ENCODE measurements around the gene MGST2. TPM values are rescaled to one million over a fixed set of nuclear protein-coding genes. Genes with fewer than 3 reads are reported as not detected.

MGST2 gene
- total RNA-seq, 1 donor from 2014 or later, result 101 TPM

DNA sequence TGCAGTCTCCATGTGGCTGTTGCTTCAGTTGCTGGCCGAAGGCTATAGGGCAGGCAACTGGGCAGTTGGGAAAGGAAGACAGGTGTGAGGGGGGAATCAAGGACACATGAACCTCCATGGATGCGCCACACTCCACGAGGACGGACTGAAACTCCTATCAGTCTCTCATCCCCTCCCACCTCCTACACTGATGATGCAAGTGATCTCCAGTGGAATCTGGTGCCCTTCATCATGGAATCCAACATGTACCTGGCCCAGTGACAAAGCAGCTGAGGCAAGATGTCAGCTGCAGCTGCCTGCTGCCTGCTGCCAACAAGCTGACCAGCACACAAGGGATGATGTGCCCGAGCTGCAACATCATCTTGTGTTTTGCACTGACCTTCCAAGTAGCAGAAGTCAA is 26.0 kb upstream of the MGST2 start:
- intact Hi-C loops (cut with DNase I), result no loop called here
- ATAC-seq (no peak), DNase-seq (ENCODE audit: missing footprints) (no peak)

DNA sequence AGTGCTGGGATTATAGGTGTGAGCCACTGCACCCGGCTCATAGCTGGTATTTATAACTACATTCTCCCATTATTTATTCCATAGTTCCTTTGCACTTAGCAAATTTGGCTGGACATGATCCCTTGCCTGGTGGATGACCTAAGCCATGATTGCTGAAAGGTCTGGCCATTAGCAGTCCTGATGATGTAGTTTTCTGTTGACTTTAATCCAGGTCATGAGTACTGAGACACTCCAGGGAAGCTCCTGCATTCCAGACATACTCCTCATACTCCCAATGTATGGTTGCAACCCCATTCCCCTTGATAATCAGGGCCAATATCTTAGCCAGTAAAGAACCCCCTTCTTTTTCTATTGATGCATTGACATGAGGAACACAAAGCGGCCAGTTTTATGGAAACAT is 24.4 kb upstream of the MGST2 start:
- ATAC-seq, result no peak
- intact Hi-C loops (cut with DNase I), result no loop called here

DNA sequence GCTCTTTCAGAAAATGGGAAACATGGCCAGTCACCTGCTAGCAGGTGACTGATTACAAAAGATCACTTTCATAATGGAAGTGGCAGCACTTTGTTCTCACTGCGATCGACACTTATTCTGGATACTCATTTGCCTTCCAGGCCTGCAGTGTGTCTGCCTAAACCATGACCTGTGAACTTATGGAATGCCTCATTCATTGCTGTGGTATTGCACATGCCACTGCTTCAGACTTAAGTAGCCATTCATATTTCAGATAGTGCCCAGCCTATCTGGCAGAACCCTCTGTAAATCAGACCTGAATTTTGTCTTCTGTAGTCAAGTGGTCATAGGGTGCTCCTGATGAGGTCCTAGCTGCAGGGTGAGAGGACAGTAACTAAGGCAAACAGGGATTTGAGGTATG is 23.3 kb upstream of the MGST2 start:
- ATAC-seq (no peak), DNase-seq (ENCODE audit: missing footprints) (no peak)
- intact Hi-C loops (cut with DNase I), result no loop called here

More for the DNA sequence above, 24.4 kb upstream of the MGST2 start:
- no peak for DNase-seq (ENCODE audit: missing footprints)

DNA sequence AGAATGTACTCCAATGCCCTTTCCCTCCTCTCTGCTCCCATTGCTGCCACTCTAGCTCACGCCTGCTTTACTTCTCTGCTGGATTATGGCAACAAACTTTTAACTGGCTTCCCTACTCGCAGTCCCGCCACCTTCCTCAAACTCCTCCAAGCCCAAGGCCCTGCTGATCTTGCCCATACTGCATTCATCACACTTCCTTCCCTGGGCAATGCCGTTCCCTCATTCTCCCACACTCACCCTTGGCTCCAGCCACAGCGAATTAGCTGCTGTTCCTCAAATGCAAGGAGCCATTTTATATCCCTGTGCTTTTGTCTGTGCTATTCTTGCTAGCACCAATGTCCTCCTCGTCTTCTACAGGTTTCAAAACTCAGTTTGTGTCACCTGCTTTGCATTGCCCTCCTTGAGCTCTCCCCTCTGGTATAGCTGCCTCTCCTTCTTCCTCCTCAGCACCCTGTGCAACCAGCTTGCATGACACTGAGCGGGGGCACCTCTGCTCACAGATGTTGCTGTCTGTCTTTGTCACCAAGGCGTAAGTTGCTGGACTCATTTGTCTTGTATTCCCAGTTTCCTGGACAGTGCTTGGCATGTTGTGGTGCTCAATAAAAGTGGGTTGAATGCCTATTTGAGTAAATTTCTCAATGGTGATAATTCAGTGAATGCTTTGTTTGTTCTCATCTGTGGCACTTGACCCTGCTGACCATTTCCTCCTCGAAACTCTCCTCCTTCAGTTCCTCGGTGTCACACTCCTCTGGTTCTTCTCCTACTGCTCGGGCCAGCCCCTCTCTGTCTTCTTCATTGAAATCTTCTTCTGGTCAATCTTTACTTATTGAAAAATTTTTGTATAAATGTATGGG is 22.4 kb upstream of the MGST2 start:
- no peak for ATAC-seq
- no peak for DNase-seq (ENCODE audit: missing footprints)
- intact Hi-C loops (cut with DNase I), result no loop called here

DNA sequence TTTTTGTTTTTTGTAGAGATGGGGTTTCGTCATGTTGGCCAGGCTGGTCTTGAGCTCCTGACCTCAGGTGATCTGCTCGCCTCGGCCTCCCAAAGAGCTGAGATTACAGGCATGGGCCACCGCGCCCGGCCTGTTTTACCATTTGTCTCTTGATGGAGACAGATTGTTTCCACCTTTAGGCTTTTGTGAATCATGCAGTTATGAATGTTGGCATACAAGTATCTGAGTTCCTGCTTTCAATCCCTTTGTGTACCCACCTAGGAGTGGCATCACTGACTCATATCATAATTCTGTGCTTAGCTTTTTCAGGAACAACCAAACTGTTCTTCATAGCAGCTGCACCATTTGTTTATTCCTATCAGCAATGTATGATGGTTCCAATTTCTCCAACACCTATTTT is 20.2 kb upstream of the MGST2 start:
- ATAC-seq (no peak), DNase-seq (ENCODE audit: missing footprints) (no peak)
- intact Hi-C loops (cut with DNase I), result no loop called here

DNA sequence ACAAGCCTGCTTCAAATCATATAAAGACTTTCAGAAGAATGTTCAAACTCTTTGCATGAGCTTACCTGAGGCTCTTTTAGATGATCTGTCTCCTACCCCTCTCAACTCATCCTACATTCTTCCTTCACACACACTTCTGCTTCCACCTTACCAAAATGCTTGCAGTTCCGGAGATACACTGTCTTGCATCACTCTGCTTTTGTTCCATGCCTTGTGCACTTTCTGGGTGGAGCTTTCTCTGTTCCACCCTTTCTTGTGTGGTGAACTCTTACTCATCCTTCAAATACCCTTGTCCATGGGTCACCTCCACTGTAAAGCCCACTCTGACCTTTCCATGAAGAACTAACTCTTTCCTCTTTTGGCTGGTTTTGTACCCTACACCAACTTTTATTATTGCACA is 18.4 kb upstream of the MGST2 start:
- ATAC-seq (no peak), DNase-seq (ENCODE audit: missing footprints) (no peak)
- intact Hi-C loops (cut with DNase I), result no loop called here

DNA sequence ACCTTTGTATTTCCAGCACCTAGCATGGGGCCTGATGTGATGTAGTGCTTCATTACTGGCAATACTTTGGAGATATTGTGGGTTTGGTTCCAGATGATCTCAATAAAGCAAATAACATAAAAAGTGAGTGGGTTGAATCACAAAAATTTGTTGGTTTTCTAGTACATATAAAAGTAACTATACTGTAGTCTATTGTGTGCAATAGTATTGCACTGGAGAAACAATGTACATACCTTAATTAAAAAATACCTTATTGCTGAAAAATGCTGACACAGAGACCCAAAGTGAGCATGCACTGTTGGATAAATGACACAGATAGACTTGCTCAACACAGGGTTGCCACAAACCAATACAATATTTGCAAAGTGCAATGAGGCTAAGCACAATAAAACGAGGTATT is 17.7 kb upstream of the MGST2 start:
- ATAC-seq, result no peak
- DNase-seq (ENCODE audit: missing footprints), result no peak
- intact Hi-C loops (cut with DNase I), result no loop called here

DNA sequence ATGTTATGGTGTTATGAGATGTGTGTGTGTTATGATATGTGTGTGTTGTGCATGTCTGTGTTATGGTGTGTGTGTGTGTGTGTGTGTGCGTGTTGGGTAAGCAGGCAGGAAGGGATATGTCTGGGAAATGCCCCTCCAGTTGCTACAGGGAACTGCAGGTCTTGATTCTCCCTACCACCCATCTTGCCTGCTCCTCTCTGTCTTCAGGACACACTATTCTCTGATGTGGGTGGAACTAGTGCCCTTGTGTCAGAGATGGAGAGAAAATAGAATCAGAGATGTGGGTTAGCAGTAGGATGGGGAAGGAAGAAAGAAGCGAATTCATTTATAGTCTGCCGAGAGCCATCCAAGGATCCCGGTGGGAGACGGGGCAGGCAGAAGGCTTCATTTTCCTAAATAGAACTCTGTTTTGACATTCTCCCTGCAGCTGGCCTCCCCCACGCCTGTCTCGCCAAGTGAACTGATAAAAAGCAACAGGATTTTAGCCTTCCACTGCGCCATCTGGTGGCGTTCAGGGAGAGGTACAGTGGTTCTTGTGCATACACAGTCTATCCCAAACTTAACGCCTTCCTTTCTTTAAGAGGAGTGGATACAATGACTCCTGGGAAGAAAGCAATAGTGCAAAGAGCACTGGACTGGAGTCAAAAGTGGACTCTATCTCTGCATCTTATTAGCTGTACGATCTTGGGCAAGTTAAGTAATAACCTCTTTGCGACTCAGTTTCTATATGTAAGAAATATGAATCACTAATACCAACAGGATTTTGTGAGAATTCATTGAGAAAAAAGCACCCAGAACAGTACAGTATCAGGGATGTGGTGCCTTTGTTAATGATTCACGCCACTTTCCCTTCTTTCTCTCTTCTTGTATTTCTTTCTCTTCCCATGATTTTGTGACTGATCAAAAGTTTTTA is 14.1 kb upstream of the MGST2 start:
- intact Hi-C loops (cut with DNase I), result loop anchor here (1.0 kb wide), 1 partner anchor 48 kb away; no protein-coding TSS in a partner anchor
- peak; percentile 88 for ATAC-seq
- peak; percentile 88 for DNase-seq (ENCODE audit: missing footprints)

DNA sequence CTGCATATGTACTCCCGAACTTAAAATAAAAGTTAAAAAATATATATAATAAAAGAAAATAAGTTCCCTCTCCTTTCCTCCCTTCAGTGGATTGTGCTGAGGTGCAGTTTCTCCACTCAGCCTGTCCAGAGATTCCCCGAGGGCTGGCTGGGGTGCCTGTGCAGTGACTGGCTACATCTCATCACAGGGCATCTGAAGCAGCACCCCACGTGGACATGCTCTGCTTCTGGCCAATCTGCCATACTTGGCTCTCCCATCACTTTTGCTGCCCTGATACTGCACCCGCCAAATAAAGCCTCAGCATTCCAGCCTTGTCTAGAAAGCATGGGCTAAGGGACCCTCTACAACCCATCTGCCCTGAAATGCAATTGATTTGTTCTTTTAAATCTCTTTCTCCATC is 11.1 kb upstream of the MGST2 start:
- DNase-seq (ENCODE audit: missing footprints), result no peak
- intact Hi-C loops (cut with DNase I), result no loop called here
- ATAC-seq, result no peak

DNA sequence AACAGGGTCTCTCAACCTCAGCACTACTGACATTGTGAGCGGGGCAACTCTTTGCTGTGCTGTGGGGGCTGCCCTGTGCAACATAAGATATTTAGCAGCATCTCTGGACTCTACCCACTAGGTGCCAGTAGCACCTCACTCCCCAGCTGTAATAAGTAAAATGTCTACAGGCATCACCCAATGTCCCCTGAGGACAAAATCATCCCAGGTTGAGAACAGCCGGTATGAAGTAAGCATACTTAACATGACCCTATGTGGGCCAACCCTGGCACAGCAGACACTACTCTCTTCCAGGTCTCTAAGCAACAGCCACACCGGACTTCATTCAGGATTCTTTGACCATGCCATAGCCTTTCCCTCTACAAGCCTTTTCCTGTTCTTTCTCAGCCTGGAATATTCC is 10.5 kb upstream of the MGST2 start:
- ATAC-seq (peak; percentile 61), DNase-seq (ENCODE audit: missing footprints) (no peak)
- intact Hi-C loops (cut with DNase I), result no loop called here

DNA sequence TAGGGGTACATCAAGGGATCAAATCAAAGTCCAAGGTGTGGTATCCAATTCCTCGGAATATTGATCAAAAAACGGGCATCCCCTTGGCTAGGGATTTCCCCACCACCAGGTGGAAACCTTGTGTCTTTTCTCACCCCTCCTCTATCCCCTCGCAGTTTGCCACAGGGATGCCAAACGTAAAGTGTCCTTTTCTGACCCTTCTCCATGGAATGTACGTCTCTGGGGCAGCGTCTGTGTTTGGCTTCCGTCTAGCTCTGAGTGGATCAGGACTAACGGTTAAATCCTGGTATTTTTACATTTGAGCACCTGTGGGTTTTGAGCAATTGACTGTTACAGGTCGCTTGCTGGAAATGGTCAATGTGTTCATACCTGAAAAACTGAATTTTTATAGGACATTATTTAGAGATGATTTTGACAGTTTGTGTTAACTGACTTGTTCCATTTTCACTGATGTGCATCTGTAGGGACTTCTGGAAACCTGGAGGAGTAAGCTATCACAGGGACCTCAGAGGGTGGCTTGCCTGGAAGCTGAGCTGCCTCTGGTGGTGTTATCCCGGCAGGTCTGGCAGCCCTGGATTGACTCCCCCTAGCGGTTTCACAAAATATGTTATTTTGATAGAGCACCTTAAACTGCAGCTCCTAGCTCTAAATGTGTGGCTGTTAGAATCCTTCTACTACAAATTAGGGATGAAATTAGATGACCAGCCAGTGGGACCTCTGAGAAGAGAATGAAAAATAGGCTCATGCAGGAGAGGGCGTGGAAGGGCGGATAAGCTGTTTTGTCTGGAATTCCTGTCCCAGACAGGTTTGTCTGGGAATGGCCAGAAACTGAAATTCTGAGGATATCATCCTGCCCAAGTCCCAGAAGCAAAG is 8.8 kb upstream of the MGST2 start:
- intact Hi-C loops (cut with DNase I), result loop anchor here (2.0 kb wide), 1 partner anchor 596 kb away; no protein-coding TSS in a partner anchor
- peak; percentile 67 for ATAC-seq
- DNase-seq (ENCODE audit: missing footprints), result no peak

DNA sequence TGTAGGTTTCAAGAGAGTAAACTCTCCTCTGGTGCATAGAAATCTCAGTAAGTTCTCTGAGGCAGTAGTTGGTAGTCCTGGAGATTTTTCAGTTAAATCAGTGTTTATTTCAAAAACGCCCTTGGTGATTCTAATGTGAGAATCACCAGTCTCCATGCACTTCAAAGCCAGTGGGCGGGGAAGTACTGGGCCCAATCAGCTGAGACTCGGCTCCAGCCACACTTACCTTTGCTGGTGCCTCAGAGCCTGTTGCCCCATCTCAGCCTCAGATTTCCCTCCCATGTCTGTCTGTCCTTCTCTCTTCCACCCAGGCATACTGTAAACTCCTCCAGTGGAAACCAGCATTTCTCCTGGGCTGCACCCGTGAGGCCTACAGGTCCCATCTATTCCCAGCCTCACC is 7.4 kb upstream of the MGST2 start:
- intact Hi-C loops (cut with DNase I), result no loop called here
- ATAC-seq, result no peak
- DNase-seq (ENCODE audit: missing footprints), result no peak

DNA sequence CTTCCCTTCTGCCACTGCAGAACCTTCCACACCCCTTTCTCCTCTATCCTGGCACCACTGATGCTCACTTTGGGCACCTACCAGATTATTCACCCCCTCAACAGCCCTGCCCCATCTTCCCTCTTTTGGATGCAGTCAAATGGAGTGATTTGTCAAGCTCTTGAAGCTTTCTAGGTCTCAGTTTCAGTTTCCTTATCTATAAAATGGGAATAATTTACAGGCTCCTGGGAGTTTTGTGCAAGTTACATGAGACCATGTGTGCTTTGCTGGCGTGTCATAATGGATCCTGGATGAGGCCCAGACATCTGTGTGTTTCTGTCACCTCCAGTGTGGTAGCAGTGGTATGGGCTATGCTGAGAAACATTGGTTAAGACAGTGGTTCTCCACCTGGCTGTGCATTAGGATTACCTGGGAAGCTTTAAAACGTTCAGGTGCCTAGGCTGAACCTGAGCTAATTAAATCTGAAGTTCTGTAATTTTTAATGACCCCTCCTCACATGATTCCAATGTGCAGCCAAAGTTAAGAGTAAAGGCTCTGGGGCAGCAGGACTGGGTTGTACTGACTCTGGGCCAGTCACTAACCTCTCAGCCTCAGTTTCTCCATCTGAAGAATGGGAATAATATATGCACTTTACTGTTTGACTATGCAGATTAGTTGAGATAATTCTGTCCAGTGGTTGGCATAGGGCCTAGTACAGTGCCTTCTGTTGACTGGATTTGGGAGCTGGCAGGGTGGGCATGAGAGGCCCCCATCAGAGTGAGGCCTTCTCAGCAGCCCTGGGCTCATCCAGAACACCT is 6.8 kb upstream of the MGST2 start:
- DNase-seq (ENCODE audit: missing footprints) (no peak), ATAC-seq (no peak)
- intact Hi-C loops (cut with DNase I), result no loop called here

DNA sequence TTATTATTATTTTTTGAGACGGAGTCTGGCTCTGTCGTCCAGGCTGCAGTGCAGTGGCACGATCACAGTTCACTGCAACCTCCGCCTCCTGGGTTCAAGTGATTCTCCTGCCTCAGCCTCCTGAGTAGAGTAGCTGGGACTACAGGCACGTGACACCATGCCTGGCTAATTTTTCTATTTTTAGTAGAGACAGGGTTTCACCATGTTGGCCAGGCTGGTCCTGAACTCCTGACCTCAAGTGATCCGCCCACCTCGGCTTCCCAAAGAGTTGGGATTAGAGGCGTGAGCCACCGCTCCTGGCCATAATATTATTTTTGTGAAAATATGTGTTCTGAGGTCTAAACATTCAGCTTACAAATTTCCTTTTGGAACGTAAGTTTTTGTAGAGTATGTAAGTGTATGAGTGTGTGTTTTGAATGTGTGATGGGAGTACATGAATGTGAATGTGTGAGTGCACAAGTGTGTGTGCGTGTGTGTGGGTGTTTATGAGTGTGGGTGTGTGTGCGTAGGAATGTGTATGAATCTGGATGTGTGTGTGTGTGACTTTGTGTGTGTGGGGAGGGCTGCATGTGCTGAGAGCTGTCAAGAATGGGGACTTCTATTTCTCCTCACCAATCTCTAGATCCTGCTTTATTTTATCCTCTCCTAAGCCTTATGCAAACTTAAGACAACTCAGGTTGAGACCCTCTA is 5.7 kb upstream of the MGST2 start:
- DNase-seq (ENCODE audit: missing footprints) (no peak), ATAC-seq (no peak)
- intact Hi-C loops (cut with DNase I), result no loop called here

DNA sequence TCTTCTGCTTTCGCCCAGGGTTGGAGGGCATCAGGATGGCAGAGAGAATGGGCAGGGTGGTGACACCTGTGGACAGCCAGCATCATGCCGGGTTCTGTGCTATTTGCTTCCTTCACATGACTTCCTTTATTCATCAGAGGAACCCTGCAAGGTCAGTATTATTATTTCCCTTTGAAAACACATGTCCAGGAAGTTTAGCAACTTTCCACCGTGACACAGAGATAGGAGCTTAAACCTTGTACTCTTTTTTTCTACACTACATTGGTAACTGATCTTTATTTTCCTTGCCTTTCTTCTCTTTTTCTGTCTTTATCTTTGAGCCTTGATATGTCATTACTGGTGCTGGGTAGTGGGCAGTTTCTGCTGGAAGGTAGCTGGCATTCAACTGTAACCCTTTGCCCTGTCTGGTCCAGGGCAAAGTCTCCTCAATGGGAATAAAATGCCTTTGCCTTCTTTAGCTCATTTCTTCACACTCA is 5.0 kb upstream of the MGST2 start:
- intact Hi-C loops (cut with DNase I), result no loop called here
- ATAC-seq (no peak), DNase-seq (ENCODE audit: missing footprints) (no peak)

DNA sequence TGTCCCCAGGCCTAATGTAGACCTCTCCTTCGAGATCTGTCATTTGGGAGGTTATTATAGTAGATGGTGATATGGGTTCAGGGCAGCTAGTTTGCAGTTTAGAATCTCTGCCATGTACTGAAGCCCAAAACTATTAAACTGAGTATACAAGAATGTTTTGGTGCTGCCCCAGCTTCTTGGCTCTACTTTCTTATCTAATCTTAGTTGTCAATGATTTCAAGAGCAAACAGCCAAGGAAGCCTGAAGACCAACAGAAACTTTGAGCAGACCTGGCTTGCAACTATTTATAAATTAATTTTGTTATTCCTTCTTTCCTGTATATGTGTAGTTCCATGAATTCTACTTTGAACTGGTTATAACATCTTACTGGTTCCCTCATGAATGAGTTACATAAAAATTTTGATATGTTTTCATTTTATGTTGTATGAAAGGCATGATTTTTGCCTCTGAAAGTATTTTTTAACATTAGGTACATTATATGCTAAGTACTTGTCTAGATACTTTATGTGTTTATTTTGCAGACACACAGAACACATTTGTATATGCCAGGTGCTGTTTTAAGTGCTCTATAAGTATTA is 2.0 kb upstream of the MGST2 start:
- DNase-seq (ENCODE audit: missing footprints), result no peak
- intact Hi-C loops (cut with DNase I), result no loop called here
- no peak for ATAC-seq

DNA sequence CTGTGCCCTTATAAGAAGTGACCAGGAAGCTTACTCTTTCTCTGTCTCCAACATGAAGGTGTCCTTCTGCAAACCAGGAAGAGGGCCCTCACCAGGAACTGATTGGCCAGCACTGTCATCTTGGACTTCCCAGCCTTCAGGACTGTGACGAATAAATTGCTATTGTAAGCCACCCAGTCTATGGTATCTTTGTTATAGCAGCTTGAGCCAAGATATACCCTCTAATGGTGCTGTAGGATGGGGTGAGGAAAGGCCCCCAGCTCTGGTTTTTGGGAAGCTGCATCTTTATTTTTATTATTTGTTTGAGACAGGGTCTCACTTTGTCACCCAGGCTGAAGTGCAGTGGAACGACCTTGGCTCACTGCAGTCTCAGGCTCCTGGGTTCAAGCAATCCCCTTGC is 1.2 kb upstream of the MGST2 start:
- ATAC-seq, result no peak
- DNase-seq (ENCODE audit: missing footprints), result no peak
- intact Hi-C loops (cut with DNase I), result no loop called here

Measured in Right ventricle myocardium inferior (tissue), 1 donor.